ENCODE measurements around the gene TMEM156. TPM values are rescaled to one million over a fixed set of nuclear protein-coding genes. Genes with fewer than 3 reads are reported as not detected.

The TMEM156 gene
- total RNA-seq (2014; rRNA removed; shearing (Covaris generic)): not detected in 2 replicates
- polyA plus RNA-seq (2015; cell fraction: cytosol; rRNA removed): not detected in 2 replicates
- not detected in 2 replicates for polyA plus RNA-seq (2015; cell fraction: nucleus; rRNA removed)

- no peak for DNase-seq (ENCODE audit: low read depth, low spot score)
- in situ Hi-C loops (cut with HindIII; ENCODE audit: low pct_unique_long_range_greater_than_20kb, low sequenced_read_pairs): no loop called here
These were observed at the start of gene TMEM156 for GRCh38 chr4:39032218-39033085. Gene TMEM156, minus strand, starts transcription at chr4:39032409. Its CDS starts 96 bp downstream, at chr4:39032313.

GRCh38 chr4:39078829-39079228, 46.6 kb upstream of the TMEM156 start:
- in situ Hi-C loops (cut with HindIII; ENCODE audit: low pct_unique_long_range_greater_than_20kb, low sequenced_read_pairs): no loop called here

GRCh38 chr4:39068907-39069306, 36.7 kb upstream of the TMEM156 start:
- no peak for DNase-seq (ENCODE audit: low read depth, low spot score)
- in situ Hi-C loops (cut with HindIII; ENCODE audit: low pct_unique_long_range_greater_than_20kb, low sequenced_read_pairs): no loop called here

More at GRCh38 chr4:39078829-39079228, 46.6 kb upstream of the TMEM156 start:
- no peak for DNase-seq (ENCODE audit: low read depth, low spot score)

GRCh38 chr4:39067451-39067850, 35.2 kb upstream of the TMEM156 start:
- in situ Hi-C loops (cut with HindIII; ENCODE audit: low pct_unique_long_range_greater_than_20kb, low sequenced_read_pairs): no loop called here
- no peak for DNase-seq (ENCODE audit: low read depth, low spot score)

- no peak for DNase-seq (ENCODE audit: low read depth, low spot score)
- in situ Hi-C loops (cut with HindIII; ENCODE audit: low pct_unique_long_range_greater_than_20kb, low sequenced_read_pairs): no loop called here
These were observed 34.8 kb upstream of the TMEM156 start for GRCh38 chr4:39067031-39067430.

- in situ Hi-C loops (cut with HindIII; ENCODE audit: low pct_unique_long_range_greater_than_20kb, low sequenced_read_pairs): no loop called here
- DNase-seq (ENCODE audit: low read depth, low spot score): no peak
These were observed 34.2 kb upstream of the TMEM156 start for GRCh38 chr4:39066371-39066770.

- DNase-seq (ENCODE audit: low read depth, low spot score): no peak
- in situ Hi-C loops (cut with HindIII; ENCODE audit: low pct_unique_long_range_greater_than_20kb, low sequenced_read_pairs): no loop called here
These were observed 31.2 kb upstream of the TMEM156 start for GRCh38 chr4:39063430-39063829.

- peak; percentile 19 for DNase-seq (ENCODE audit: low read depth, low spot score)
- in situ Hi-C loops (cut with HindIII; ENCODE audit: low pct_unique_long_range_greater_than_20kb, low sequenced_read_pairs): no loop called here
These were observed 30.5 kb upstream of the TMEM156 start for GRCh38 chr4:39062770-39063097.

GRCh38 chr4:39062094-39062769, 30.0 kb upstream of the TMEM156 start, which contains the start of gene KLHL5:
Gene KLHL5, plus strand, starts transcription at chr4:39062232. Its CDS starts 421 bp downstream, at chr4:39062653.
- peak; percentile 85 for DNase-seq (ENCODE audit: low read depth, low spot score)
- in situ Hi-C loops (cut with HindIII; ENCODE audit: low pct_unique_long_range_greater_than_20kb, low sequenced_read_pairs): no loop called here

- in situ Hi-C loops (cut with HindIII; ENCODE audit: low pct_unique_long_range_greater_than_20kb, low sequenced_read_pairs): no loop called here
- DNase-seq (ENCODE audit: low read depth, low spot score): no peak
These were observed 29.2 kb upstream of the TMEM156 start for GRCh38 chr4:39061457-39061856.

GRCh38 chr4:39056023-39056422, 23.8 kb upstream of the TMEM156 start:
- no peak for DNase-seq (ENCODE audit: low read depth, low spot score)
- in situ Hi-C loops (cut with HindIII; ENCODE audit: low pct_unique_long_range_greater_than_20kb, low sequenced_read_pairs): no loop called here

GRCh38 chr4:39054497-39054896, 22.3 kb upstream of the TMEM156 start:
- in situ Hi-C loops (cut with HindIII; ENCODE audit: low pct_unique_long_range_greater_than_20kb, low sequenced_read_pairs): no loop called here
- DNase-seq (ENCODE audit: low read depth, low spot score): no peak

GRCh38 chr4:39053983-39054382, 21.8 kb upstream of the TMEM156 start:
- in situ Hi-C loops (cut with HindIII; ENCODE audit: low pct_unique_long_range_greater_than_20kb, low sequenced_read_pairs): no loop called here
- DNase-seq (ENCODE audit: low read depth, low spot score): no peak

- in situ Hi-C loops (cut with HindIII; ENCODE audit: low pct_unique_long_range_greater_than_20kb, low sequenced_read_pairs): no loop called here
- no peak for DNase-seq (ENCODE audit: low read depth, low spot score)
These were observed 19.3 kb upstream of the TMEM156 start for GRCh38 chr4:39051492-39051891.

- DNase-seq (ENCODE audit: low read depth, low spot score): no peak
- in situ Hi-C loops (cut with HindIII; ENCODE audit: low pct_unique_long_range_greater_than_20kb, low sequenced_read_pairs): no loop called here
These were observed 18.4 kb upstream of the TMEM156 start for GRCh38 chr4:39050590-39050989.

GRCh38 chr4:39048311-39048710, 16.1 kb upstream of the TMEM156 start:
- no peak for DNase-seq (ENCODE audit: low read depth, low spot score)
- in situ Hi-C loops (cut with HindIII; ENCODE audit: low pct_unique_long_range_greater_than_20kb, low sequenced_read_pairs): no loop called here

GRCh38 chr4:39047681-39048080, 15.5 kb upstream of the TMEM156 start:
- DNase-seq (ENCODE audit: low read depth, low spot score): no peak
- in situ Hi-C loops (cut with HindIII; ENCODE audit: low pct_unique_long_range_greater_than_20kb, low sequenced_read_pairs): no loop called here

GRCh38 chr4:39046249-39046648, 14.0 kb upstream of the TMEM156 start:
- no peak for DNase-seq (ENCODE audit: low read depth, low spot score)

GRCh38 chr4:39045827-39046221, 13.6 kb upstream of the TMEM156 start:
- in situ Hi-C loops (cut with HindIII; ENCODE audit: low pct_unique_long_range_greater_than_20kb, low sequenced_read_pairs): no loop called here
- DNase-seq (ENCODE audit: low read depth, low spot score): no peak

More at GRCh38 chr4:39046249-39046648, 14.0 kb upstream of the TMEM156 start:
- in situ Hi-C loops (cut with HindIII; ENCODE audit: low pct_unique_long_range_greater_than_20kb, low sequenced_read_pairs): no loop called here
